HepG2 (cell line): ENCODE data around the gene RHEBL1. TPM values are rescaled to one million over a fixed set of nuclear protein-coding genes. Genes with fewer than 3 reads are reported as not detected.

ENCODE experiments used
- BHLHE40 ChIP-seq: IDR thresholded peaks from 2 replicates; pipeline ENCODE4 v1.6.1; 2011; ENCODE audit warnings: low read length, improper control_type of control experiment
- CCAR2 ChIP-seq: fragments of 200-400 bp; formaldehyde crosslinking; optimal IDR thresholded peaks from 2 replicates; pipeline ENCODE3; 2018; ENCODE audit warnings: low read depth, mild to moderate bottlenecking, low read length, moderate library complexity
- FOXM1 ChIP-seq: sonication (generic); formaldehyde crosslinking; IDR thresholded peaks from 2 replicates; pipeline ENCODE4 v1.5.0; 2020; ENCODE audit warnings: missing genetic modification reagents
- HES4 ChIP-seq: sonication (generic); formaldehyde crosslinking; IDR thresholded peaks from 2 replicates; pipeline ENCODE4 v1.9.0; 2021; ENCODE audit warnings: mild to moderate bottlenecking, missing genetic modification reagents, borderline replicate concordance
- HNF4A ChIP-seq: sonication (generic); formaldehyde crosslinking; IDR thresholded peaks from 2 replicates; pipeline ENCODE4 v1.4.0; 2020; ENCODE audit warnings: missing genetic modification reagents
- RORA ChIP-seq: sonication (generic); formaldehyde crosslinking; IDR thresholded peaks from 2 replicates; pipeline ENCODE4 v1.5.0; 2020; ENCODE audit warnings: mild to moderate bottlenecking, missing genetic modification reagents, moderate library complexity
- SALL2 ChIP-seq: sonication (generic); formaldehyde crosslinking; IDR thresholded peaks from 2 replicates; pipeline ENCODE4 v1.8.1; 2023; ENCODE audit warnings: mild to moderate bottlenecking, missing genetic modification reagents, inconsistent platforms
- SCMH1 ChIP-seq: sonication (generic); formaldehyde crosslinking; IDR thresholded peaks from 2 replicates; pipeline ENCODE4 v1.9.0; 2021; ENCODE audit warnings: missing genetic modification reagents, mild to moderate bottlenecking, borderline replicate concordance
- SETDB1 ChIP-seq: sonication (generic); formaldehyde crosslinking; IDR thresholded peaks from 2 replicates; pipeline ENCODE4 v1.5.1; 2020; ENCODE audit warnings: missing genetic modification reagents, mild to moderate bottlenecking, borderline replicate concordance
- SOX5 ChIP-seq: IDR thresholded peaks from 2 replicates; pipeline ENCODE4 v1.6.1; 2016; ENCODE audit warnings: borderline replicate concordance
- TRAFD1 ChIP-seq: sonication (generic); formaldehyde crosslinking; IDR thresholded peaks from 2 replicates; pipeline ENCODE4 v1.5.1; 2020; ENCODE audit warnings: missing genetic modification reagents, mild to moderate bottlenecking, borderline replicate concordance
- U2AF2 ChIP-seq: fragments of 200-400 bp; formaldehyde crosslinking; IDR thresholded peaks from 2 replicates; pipeline ENCODE4 v1.6.1; 2017; ENCODE audit warnings: low read depth, mild to moderate bottlenecking, low read length
- ZKSCAN5 ChIP-seq: sonication (generic); formaldehyde crosslinking; IDR thresholded peaks from 2 replicates; pipeline ENCODE4 v1.5.1; 2020; ENCODE audit warnings: mild to moderate bottlenecking, missing genetic modification reagents
- ZNF333 ChIP-seq: sonication (generic); formaldehyde crosslinking; IDR thresholded peaks from 2 replicates; pipeline ENCODE4 v1.4.0; 2020; ENCODE audit warnings: mild to moderate bottlenecking, missing genetic modification reagents, borderline replicate concordance
- ZNF543 ChIP-seq: sonication (generic); formaldehyde crosslinking; IDR thresholded peaks from 2 replicates; pipeline ENCODE4 v1.4.0; 2020; ENCODE audit warnings: mild to moderate bottlenecking, missing genetic modification reagents
- ZNF547 ChIP-seq: sonication (generic); formaldehyde crosslinking; IDR thresholded peaks from 2 replicates; pipeline ENCODE4 v1.5.1; 2020; ENCODE audit warnings: mild to moderate bottlenecking, missing genetic modification reagents
- polyA plus RNA-seq, 8 experiments: library from polyadenylated mRNA; depleted of rRNA in 3 of 8; stranded (reverse) in 7 of 8; unstranded in 1 of 8; fragments of >200 nt; fragmentation: Illumina TruSeq in 4 of 8; extraction: Trizol in 4 of 8; gene quantifications; 2 replicates each; pipeline versions ENCODE4 v1.2.1 to v1.2.3, GENCODE V29; 2011 to 2016; ENCODE audit warnings: low read depth in 4 of 8, missing spikeins in 1 of 8, mixed read lengths in 1 of 8; ENCODE audit not compliant: insufficient read depth in 1 of 8
- total RNA-seq, 5 experiments: library from RNA; depleted of rRNA; stranded (reverse); fragments of >200 nt; fragmentation: Illumina TruSeq; extraction: Trizol; gene quantifications; 2 replicates each; pipeline ENCODE4 v1.2.3, GENCODE V29; 2016; ENCODE audit warnings: low read depth in 1 of 5
- TF ChIP-seq, protein P1 (sequence below): IDR thresholded peaks from 2 replicates; pipeline ENCODE4 v1.6.1; 2016; ENCODE audit warnings: missing genetic modification reagents, missing compliant biosample characterization
- TF ChIP-seq, protein P2 (sequence below): sonication (generic); formaldehyde crosslinking; IDR thresholded peaks from 2 replicates; pipeline ENCODE4 v1.4.0; 2020; ENCODE audit warnings: missing genetic modification reagents, borderline replicate concordance
- TF ChIP-seq, protein P3 (sequence below): sonication (generic); formaldehyde crosslinking; IDR thresholded peaks from 2 replicates; pipeline ENCODE4 v1.8.1; 2023; ENCODE audit warnings: mild to moderate bottlenecking, missing genetic modification reagents
- TF ChIP-seq, protein P4 (sequence below): sonication (generic); formaldehyde crosslinking; IDR thresholded peaks from 2 replicates; pipeline ENCODE4 v1.4.0; 2020; ENCODE audit warnings: missing genetic modification reagents

RHEBL1 gene
- total and polyA plus RNA-seq, 2 of the 13 experiments (the other 11 are each of a cell fraction or from before 2014, with no cell fraction given) = 1.4 to 2.5 TPM

- TF ChIP-seq, protein P1, sequence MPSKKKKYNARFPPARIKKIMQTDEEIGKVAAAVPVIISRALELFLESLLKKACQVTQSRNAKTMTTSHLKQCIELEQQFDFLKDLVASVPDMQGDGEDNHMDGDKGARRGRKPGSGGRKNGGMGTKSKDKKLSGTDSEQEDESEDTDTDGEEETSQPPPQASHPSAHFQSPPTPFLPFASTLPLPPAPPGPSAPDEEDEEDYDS (CRISPR knock-in tag) = peak; percentile 73; the same call in 1 of the 2 replicates
- TF ChIP-seq CCAR2 (no peak), BHLHE40 (no peak), SETDB1 (CRISPR knock-in tag) (no peak), SCMH1 (CRISPR knock-in tag) (no peak), SOX5 (CRISPR knock-in tag) (peak; percentile 35; the same call in 1 of the 2 replicates), U2AF2 (no peak), ZNF333 (0 out of 2 replicates have a peak, but pooled peaks have one; percentile 45), HES4 (CRISPR knock-in tag) (peak; percentile 60; the same call in 1 of the 2 replicates), TRAFD1 (CRISPR knock-in tag) (peak; percentile 54; the same call in 1 of the 2 replicates), ZNF543 (CRISPR knock-in tag) (peak; percentile 45; the same call in 1 of the 2 replicates), SALL2 (CRISPR knock-in tag) (no peak), RORA (CRISPR knock-in tag) (no peak), FOXM1 (CRISPR knock-in tag) (no peak), ZKSCAN5 (CRISPR knock-in tag) (no peak), HNF4A (no peak), ZNF547 (CRISPR knock-in tag) (no peak)
- TF ChIP-seq, protein P2, sequence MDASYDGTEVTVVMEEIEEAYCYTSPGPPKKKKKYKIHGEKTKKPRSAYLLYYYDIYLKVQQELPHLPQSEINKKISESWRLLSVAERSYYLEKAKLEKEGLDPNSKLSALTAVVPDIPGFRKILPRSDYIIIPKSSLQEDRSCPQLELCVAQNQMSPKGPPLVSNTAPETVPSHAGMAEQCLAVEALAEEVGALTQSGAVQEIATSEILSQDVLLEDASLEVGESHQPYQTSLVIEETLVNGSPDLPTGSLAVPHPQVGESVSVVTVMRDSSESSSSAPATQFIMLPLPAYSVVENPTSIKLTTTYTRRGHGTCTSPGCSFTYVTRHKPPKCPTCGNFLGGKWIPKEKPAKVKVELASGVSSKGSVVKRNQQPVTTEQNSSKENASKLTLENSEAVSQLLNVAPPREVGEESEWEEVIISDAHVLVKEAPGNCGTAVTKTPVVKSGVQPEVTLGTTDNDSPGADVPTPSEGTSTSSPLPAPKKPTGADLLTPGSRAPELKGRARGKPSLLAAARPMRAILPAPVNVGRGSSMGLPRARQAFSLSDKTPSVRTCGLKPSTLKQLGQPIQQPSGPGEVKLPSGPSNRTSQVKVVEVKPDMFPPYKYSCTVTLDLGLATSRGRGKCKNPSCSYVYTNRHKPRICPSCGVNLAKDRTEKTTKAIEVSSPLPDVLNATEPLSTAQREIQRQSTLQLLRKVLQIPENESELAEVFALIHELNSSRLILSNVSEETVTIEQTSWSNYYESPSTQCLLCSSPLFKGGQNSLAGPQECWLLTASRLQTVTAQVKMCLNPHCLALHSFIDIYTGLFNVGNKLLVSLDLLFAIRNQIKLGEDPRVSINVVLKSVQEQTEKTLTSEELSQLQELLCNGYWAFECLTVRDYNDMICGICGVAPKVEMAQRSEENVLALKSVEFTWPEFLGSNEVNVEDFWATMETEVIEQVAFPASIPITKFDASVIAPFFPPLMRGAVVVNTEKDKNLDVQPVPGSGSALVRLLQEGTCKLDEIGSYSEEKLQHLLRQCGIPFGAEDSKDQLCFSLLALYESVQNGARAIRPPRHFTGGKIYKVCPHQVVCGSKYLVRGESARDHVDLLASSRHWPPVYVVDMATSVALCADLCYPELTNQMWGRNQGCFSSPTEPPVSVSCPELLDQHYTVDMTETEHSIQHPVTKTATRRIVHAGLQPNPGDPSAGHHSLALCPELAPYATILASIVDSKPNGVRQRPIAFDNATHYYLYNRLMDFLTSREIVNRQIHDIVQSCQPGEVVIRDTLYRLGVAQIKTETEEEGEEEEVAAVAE (CRISPR knock-in tag) = no peak; the same call in 1 of the 2 replicates
- TF ChIP-seq, protein P3, sequence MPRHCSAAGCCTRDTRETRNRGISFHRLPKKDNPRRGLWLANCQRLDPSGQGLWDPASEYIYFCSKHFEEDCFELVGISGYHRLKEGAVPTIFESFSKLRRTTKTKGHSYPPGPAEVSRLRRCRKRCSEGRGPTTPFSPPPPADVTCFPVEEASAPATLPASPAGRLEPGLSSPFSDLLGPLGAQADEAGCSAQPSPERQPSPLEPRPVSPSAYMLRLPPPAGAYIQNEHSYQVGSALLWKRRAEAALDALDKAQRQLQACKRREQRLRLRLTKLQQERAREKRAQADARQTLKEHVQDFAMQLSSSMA = no peak
- TF ChIP-seq, protein P4, sequence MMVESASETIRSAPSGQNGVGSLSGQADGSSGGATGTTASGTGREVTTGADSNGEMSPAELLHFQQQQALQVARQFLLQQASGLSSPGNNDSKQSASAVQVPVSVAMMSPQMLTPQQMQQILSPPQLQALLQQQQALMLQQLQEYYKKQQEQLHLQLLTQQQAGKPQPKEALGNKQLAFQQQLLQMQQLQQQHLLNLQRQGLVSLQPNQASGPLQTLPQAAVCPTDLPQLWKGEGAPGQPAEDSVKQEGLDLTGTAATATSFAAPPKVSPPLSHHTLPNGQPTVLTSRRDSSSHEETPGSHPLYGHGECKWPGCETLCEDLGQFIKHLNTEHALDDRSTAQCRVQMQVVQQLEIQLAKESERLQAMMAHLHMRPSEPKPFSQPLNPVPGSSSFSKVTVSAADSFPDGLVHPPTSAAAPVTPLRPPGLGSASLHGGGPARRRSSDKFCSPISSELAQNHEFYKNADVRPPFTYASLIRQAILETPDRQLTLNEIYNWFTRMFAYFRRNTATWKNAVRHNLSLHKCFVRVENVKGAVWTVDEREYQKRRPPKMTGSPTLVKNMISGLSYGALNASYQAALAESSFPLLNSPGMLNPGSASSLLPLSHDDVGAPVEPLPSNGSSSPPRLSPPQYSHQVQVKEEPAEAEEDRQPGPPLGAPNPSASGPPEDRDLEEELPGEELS (CRISPR knock-in tag) = peak; percentile 51; the same call in 1 of the 2 replicates
These were observed 51.3 kb downstream of the RHEBL1 start, which contains the start of gene PRKAG1 (continued) for GRCh38 chr12:49018261-49019119.
